Measurements from ENCODE around the gene SEPHS2.

The SEPHS2 gene

GRCh38 chr16:30421010-30421409 is 24.7 kb downstream of the SEPHS2 start:
- 94% methylated on average over 5 of the region's 5 CpGs for WGBS (ENCODE audit: insufficient coverage)
- no peak overlapping the region for H3K27ac ChIP-seq (ENCODE audit: insufficient read depth in 1 of 2, low read depth in 1 of 2, low read length in 2 of 2, poor library complexity in 1 of 2, severe bottlenecking in 2 of 2)
- H3K9me3 ChIP-seq (ENCODE audit: control extremely low read depth in 1 of 5, control insufficient read depth in 4 of 5, insufficient read depth in 2 of 5, low read depth in 1 of 5, low read length in 4 of 5) = no peaks in the 10 kb centered on the region
- no peak overlapping the region for H3K4me3 ChIP-seq (ENCODE audit: control insufficient read depth in 1 of 7, extremely low read depth in 1 of 7, insufficient read depth in 4 of 7, low read depth in 2 of 7, low read length in 6 of 7)
- no peak for DNase-seq
- no peaks in the 10 kb centered on the region for H3K27me3 ChIP-seq (replicated peaks in 2 of 5; ENCODE audit: control insufficient read depth in 4 of 5, insufficient read depth in 5 of 5, low read length in 4 of 5)
- H3K4me1 ChIP-seq (ENCODE audit: control extremely low read depth in 1 of 4, control insufficient read depth in 4 of 4, insufficient read depth in 4 of 4, low read length in 3 of 4) = peaks cover 0 to 16% (median 15%) of the 10 kb centered on the region in 4 experiments
- POLR2A ChIA-PET = no interaction called here
- peaks cover 7 to 54% (median 26%) of the 10 kb centered on the region in 4 experiments for H3K36me3 ChIP-seq (ENCODE audit: control insufficient read depth in 4 of 4, insufficient read depth in 4 of 4, low read length in 3 of 4)
- CTCF ChIA-PET = interaction anchor here (1.1 to 2.2 kb wide), 3 partner anchors 9 to 50 kb away, joined by 3 to 12 read pairs (median 9); partner anchors contain the start of gene DCTPP1

GRCh38 chr16:30418350-30419181 is 27.1 kb downstream of the SEPHS2 start:
- CTCF ChIA-PET = interaction anchor here (0.8 to 2.1 kb wide), 8 partner anchors 9 to 256 kb away, joined by 3 to 10 read pairs (median 3); partner anchors contain the start of gene DCTPP1
- POLR2A ChIA-PET = interaction anchor here (1.0 to 2.7 kb wide), 3 partner anchors 9 to 22 kb away, joined by 3 to 9 read pairs (median 3); partner anchors contain the start of gene DCTPP1
- H3K27me3 ChIP-seq (replicated peaks in 2 of 5; ENCODE audit: control insufficient read depth in 4 of 5, insufficient read depth in 5 of 5, low read length in 4 of 5) = no peaks in the 10 kb centered on the region
- 72% methylated on average over 26 of the region's 31 CpGs for WGBS (ENCODE audit: insufficient coverage)
- no peaks in the 10 kb centered on the region for H3K9me3 ChIP-seq (ENCODE audit: control extremely low read depth in 1 of 5, control insufficient read depth in 4 of 5, insufficient read depth in 2 of 5, low read depth in 1 of 5, low read length in 4 of 5)
- peaks cover 0 to 46% (median 14%) of the 10 kb centered on the region in 4 experiments for H3K36me3 ChIP-seq (ENCODE audit: control insufficient read depth in 4 of 4, insufficient read depth in 4 of 4, low read length in 3 of 4)
- peak in 1 of 3 donors; percentile 37 for DNase-seq
- H3K4me3 ChIP-seq (ENCODE audit: control insufficient read depth in 1 of 7, extremely low read depth in 1 of 7, insufficient read depth in 4 of 7, low read depth in 2 of 7, low read length in 6 of 7) = peak overlapping the region in 5 of 7 experiments; percentile 63 to 82 (median 77)
- peak overlapping the region in 1 of 2 experiments; percentile 49 for H3K27ac ChIP-seq (ENCODE audit: insufficient read depth in 1 of 2, low read depth in 1 of 2, low read length in 2 of 2, poor library complexity in 1 of 2, severe bottlenecking in 2 of 2)
- peaks cover 0 to 16% (median 15%) of the 10 kb centered on the region in 4 experiments for H3K4me1 ChIP-seq (ENCODE audit: control extremely low read depth in 1 of 4, control insufficient read depth in 4 of 4, insufficient read depth in 4 of 4, low read length in 3 of 4)

- CTCF ChIA-PET = interaction anchor here (0.8 to 2.1 kb wide), 8 partner anchors 8 to 257 kb away, joined by 3 to 10 read pairs (median 4); partner anchors contain the start of gene DCTPP1
- 0% methylated on average over 110 of the region's 140 CpGs for WGBS (ENCODE audit: insufficient coverage)
- peak; percentile 90 to 96 (median 95) for DNase-seq
- H3K9me3 ChIP-seq (ENCODE audit: control extremely low read depth in 1 of 5, control insufficient read depth in 4 of 5, insufficient read depth in 2 of 5, low read depth in 1 of 5, low read length in 4 of 5) = no peaks in the 10 kb centered on the region
- H3K36me3 ChIP-seq (ENCODE audit: control insufficient read depth in 4 of 4, insufficient read depth in 4 of 4, low read length in 3 of 4) = peaks cover 3 to 48% (median 12%) of the 10 kb centered on the region in 4 experiments
- H3K27me3 ChIP-seq (replicated peaks in 2 of 5; ENCODE audit: control insufficient read depth in 4 of 5, insufficient read depth in 5 of 5, low read length in 4 of 5) = no peaks in the 10 kb centered on the region
- H3K27ac ChIP-seq (ENCODE audit: insufficient read depth in 1 of 2, low read depth in 1 of 2, low read length in 2 of 2, poor library complexity in 1 of 2, severe bottlenecking in 2 of 2) = peak overlapping the region in 1 of 2 experiments; percentile 54
- peak overlapping the region; percentile 57 to 82 (median 66) for H3K4me3 ChIP-seq (ENCODE audit: control insufficient read depth in 1 of 7, extremely low read depth in 1 of 7, insufficient read depth in 4 of 7, low read depth in 2 of 7, low read length in 6 of 7)
- peaks cover 0 to 18% (median 15%) of the 10 kb centered on the region in 4 experiments for H3K4me1 ChIP-seq (ENCODE audit: control extremely low read depth in 1 of 4, control insufficient read depth in 4 of 4, insufficient read depth in 4 of 4, low read length in 3 of 4)
- POLR2A ChIA-PET = interaction anchor here (0.6 to 2.7 kb wide), 5 partner anchors 8 to 310 kb away, joined by 3 to 9 read pairs (median 3); partner anchors contain the start of genes DCTPP1 and SEPHS2
Observed at GRCh38 chr16:30417529-30418349, 27.9 kb downstream of the SEPHS2 start.

- Histone ChIP-seq H3K27me3 (replicated peaks in 2 of 5; ENCODE audit: control insufficient read depth in 4 of 5, insufficient read depth in 5 of 5, low read length in 4 of 5) (no peaks in the 10 kb centered on the region), H3K4me1 (ENCODE audit: control extremely low read depth in 1 of 4, control insufficient read depth in 4 of 4, insufficient read depth in 4 of 4, low read length in 3 of 4) (peaks cover 0 to 27% (median 22%) of the 10 kb centered on the region in 4 experiments), H3K4me3 (ENCODE audit: control insufficient read depth in 1 of 7, extremely low read depth in 1 of 7, insufficient read depth in 4 of 7, low read depth in 2 of 7, low read length in 6 of 7) (peak overlapping the region; percentile 57 to 82 (median 66)), H3K27ac (ENCODE audit: insufficient read depth in 1 of 2, low read depth in 1 of 2, low read length in 2 of 2, poor library complexity in 1 of 2, severe bottlenecking in 2 of 2) (no peak overlapping the region), H3K36me3 (ENCODE audit: control insufficient read depth in 4 of 4, insufficient read depth in 4 of 4, low read length in 3 of 4) (peaks cover 3 to 43% (median 7%) of the 10 kb centered on the region in 4 experiments), H3K9me3 (ENCODE audit: control extremely low read depth in 1 of 5, control insufficient read depth in 4 of 5, insufficient read depth in 2 of 5, low read depth in 1 of 5, low read length in 4 of 5) (no peaks in the 10 kb centered on the region)
- no peak for DNase-seq
- WGBS (ENCODE audit: insufficient coverage) = 68% methylated on average over 12 of the region's 18 CpGs
- POLR2A ChIA-PET = interaction anchor here (0.9 to 2.7 kb wide), 2 partner anchors 13 to 28 kb away, joined by 3 to 9 read pairs; partner anchors contain the start of genes DCTPP1 and SEPHS2
- CTCF ChIA-PET = interaction anchor here (1.0 to 2.1 kb wide), 10 partner anchors 7 to 258 kb away, joined by 3 to 10 read pairs (median 4); partner anchors contain the start of gene DCTPP1
Observed at GRCh38 chr16:30416624-30417528, 28.8 kb downstream of the SEPHS2 start.

- Histone ChIP-seq H3K36me3 (ENCODE audit: control insufficient read depth in 4 of 4, insufficient read depth in 4 of 4, low read length in 3 of 4) (peaks cover 3 to 46% (median 4%) of the 10 kb centered on the region in 4 experiments), H3K4me3 (ENCODE audit: control insufficient read depth in 1 of 7, extremely low read depth in 1 of 7, insufficient read depth in 4 of 7, low read depth in 2 of 7, low read length in 6 of 7) (no peak overlapping the region)
Observed at GRCh38 chr16:30416047-30416603, 29.5 kb downstream of the SEPHS2 start.

More at GRCh38 chr16:30416047-30416603, 29.5 kb downstream of the SEPHS2 start:
- Histone ChIP-seq H3K4me1 (ENCODE audit: control extremely low read depth in 1 of 4, control insufficient read depth in 4 of 4, insufficient read depth in 4 of 4, low read length in 3 of 4) (peaks cover 0 to 32% (median 22%) of the 10 kb centered on the region in 4 experiments), H3K27me3 (replicated peaks in 2 of 5; ENCODE audit: control insufficient read depth in 4 of 5, insufficient read depth in 5 of 5, low read length in 4 of 5) (no peaks in the 10 kb centered on the region), H3K27ac (ENCODE audit: insufficient read depth in 1 of 2, low read depth in 1 of 2, low read length in 2 of 2, poor library complexity in 1 of 2, severe bottlenecking in 2 of 2) (no peak overlapping the region), H3K9me3 (ENCODE audit: control extremely low read depth in 1 of 5, control insufficient read depth in 4 of 5, insufficient read depth in 2 of 5, low read depth in 1 of 5, low read length in 4 of 5) (no peaks in the 10 kb centered on the region)
- CTCF ChIA-PET = interaction anchor here (1.1 to 1.4 kb wide), 4 partner anchors 11 to 48 kb away, joined by 3 to 4 read pairs (median 4); partner anchors contain the start of gene DCTPP1
- WGBS (ENCODE audit: insufficient coverage) = 95% methylated on average over 4 of the region's 4 CpGs
- no peak for DNase-seq
- POLR2A ChIA-PET = no interaction called here

Data from common myeloid progenitor, CD34-positive (primary cell).